IMR-90 (cell line): ENCODE measurements around the gene TSKS. TPM values are rescaled to one million over a fixed set of nuclear protein-coding genes. Genes with fewer than 3 reads are reported as not detected.
A peak's percentile ranks its signal among the peaks of the same experiment; 100 is the strongest.

Source experiments
- ATAC-seq: fragments of 200-7000 bp; cut with Tn5 transposase; 2 replicates; pipeline ENCODE4 v1.9.1; 2020; ENCODE audit warnings: low read depth, mild to moderate bottlenecking, moderate library complexity
- BruUV-seq: library from RNA; stranded (reverse); fragments of 400-500 nt; replicated peaks from 2 replicates; lab custom pipeline; 2021; lab: Mats Ljungman, UMichigan
- CTCF ChIA-PET: fragments of 300-600 bp; formaldehyde crosslinking; extraction: SDS; loops from one replicate; lab custom pipeline; 2021; ENCODE audit warnings: antibody characterized with exemption; lab: Yijun Ruan, JAX
- POLR2A ChIA-PET: fragments of 300-600 bp; sonication (Branson Sonifier 250); formaldehyde crosslinking; loops from one replicate; lab custom pipeline; 2022; ENCODE audit warnings: antibody characterized with exemption; ENCODE audit not compliant: unreplicated experiment; lab: Charles Lee
- DNase-seq: peaks from one replicate; pipeline ENCODE4 v3.0.0; 2013
- H2AFZ ChIP-seq: replicated peaks from 2 replicates; pipeline ENCODE3; 2013; ENCODE audit warnings: low read length, mild to moderate bottlenecking; ENCODE audit not compliant: poor library complexity
- H2AK5ac ChIP-seq: 2 replicates; pipeline ENCODE4 v1.6.1; 2013; ENCODE audit warnings: low read depth, low read length, inconsistent platforms
- H2AK9ac ChIP-seq: replicated peaks from 2 replicates; pipeline ENCODE3; 2013; ENCODE audit warnings: mild to moderate bottlenecking, low read depth, low read length, moderate library complexity; ENCODE audit not compliant: poor library complexity
- H2BK120ac ChIP-seq: 2 replicates; pipeline ENCODE4 v1.6.1; 2013; ENCODE audit warnings: low read depth, low read length, inconsistent platforms
- H2BK15ac ChIP-seq: 3 replicates; pipeline ENCODE4 v1.6.1; 2013; ENCODE audit warnings: low read depth, low read length, inconsistent platforms
- H2BK20ac ChIP-seq: 2 replicates; pipeline ENCODE4 v1.6.1; 2013; ENCODE audit warnings: low read depth, mild to moderate bottlenecking, inconsistent platforms, low read length, moderate library complexity
- H2BK5ac ChIP-seq: 2 replicates; pipeline ENCODE4 v1.6.1; 2013; ENCODE audit warnings: mild to moderate bottlenecking, low read depth, low read length, inconsistent platforms; ENCODE audit not compliant: poor library complexity, severe bottlenecking
- H3K14ac ChIP-seq: replicated peaks from 2 replicates; pipeline ENCODE4 v1.6.1; 2013; ENCODE audit warnings: low read depth, low read length, inconsistent platforms
- H3K18ac ChIP-seq: 2 replicates; pipeline ENCODE4 v1.6.1; 2013; ENCODE audit warnings: low read depth, low read length, control low read depth
- H3K23ac ChIP-seq: 2 replicates; pipeline ENCODE4 v1.6.1; 2013; ENCODE audit warnings: low read depth, low read length, inconsistent platforms
- H3K27ac ChIP-seq: 2 replicates; pipeline ENCODE4 v1.5.1; 2013; ENCODE audit warnings: mild to moderate bottlenecking, control low read depth, low read length; ENCODE audit not compliant: insufficient read depth
- H3K27me3 ChIP-seq: 2 replicates; pipeline ENCODE4 v1.6.1; 2013; ENCODE audit warnings: low read length; ENCODE audit not compliant: control insufficient read depth, insufficient read depth
- H3K36me3 ChIP-seq: 2 replicates; pipeline ENCODE4 v1.6.1; 2013; ENCODE audit warnings: low read length, mixed read lengths; ENCODE audit not compliant: control insufficient read depth, insufficient read depth
- H3K4ac ChIP-seq: 2 replicates; pipeline ENCODE4 v1.6.1; 2013; ENCODE audit warnings: low read depth, low read length, inconsistent platforms
- H3K4me1 ChIP-seq: 2 replicates; pipeline ENCODE4 v1.6.1; 2013; ENCODE audit warnings: low read length, mixed read lengths; ENCODE audit not compliant: control insufficient read depth, insufficient read depth
- H3K4me2 ChIP-seq: 2 replicates; pipeline ENCODE4 v1.6.1; 2013; ENCODE audit warnings: low read depth, mild to moderate bottlenecking, control low read depth, low read length, moderate library complexity
- H3K4me3 ChIP-seq: 2 replicates; pipeline ENCODE4 v1.5.1; 2013; ENCODE audit warnings: low read depth, mild to moderate bottlenecking, control low read depth, low read length, moderate library complexity; ENCODE audit not compliant: insufficient read depth
- H3K56ac ChIP-seq: 2 replicates; pipeline ENCODE4 v1.6.1; 2013; ENCODE audit warnings: low read length, inconsistent platforms; ENCODE audit not compliant: insufficient read depth; ENCODE audit errors: extremely low read depth
- H3K79me1 ChIP-seq, 2 experiments: 2 replicates each; pipeline ENCODE4 v1.6.1; 2013; ENCODE audit warnings: low read length in 2 of 2, inconsistent platforms in 1 of 2, low read depth in 1 of 2
- H3K9ac ChIP-seq: 2 replicates; pipeline ENCODE4 v1.6.1; 2013; ENCODE audit warnings: low read depth, low read length, control low read depth
- H3K9me1 ChIP-seq: 2 replicates; pipeline ENCODE4 v1.6.1; 2013; ENCODE audit warnings: low read length, inconsistent platforms; ENCODE audit not compliant: insufficient read depth
- H3K9me3 ChIP-seq: 2 replicates; pipeline ENCODE4 v1.6.1; 2013; ENCODE audit warnings: low read length; ENCODE audit not compliant: control insufficient read depth, insufficient read depth
- H4K20me1 ChIP-seq: 2 replicates; pipeline ENCODE4 v1.6.1; 2013; ENCODE audit warnings: low read length, inconsistent platforms; ENCODE audit not compliant: insufficient read depth
- H4K5ac ChIP-seq: 2 replicates; pipeline ENCODE4 v1.6.1; 2013; ENCODE audit warnings: mild to moderate bottlenecking, low read depth, low read length, control low read depth
- H4K8ac ChIP-seq, 2 experiments: 2 replicates each; pipeline ENCODE4 v1.6.1; 2013; ENCODE audit warnings: low read depth in 2 of 2, low read length in 2 of 2, control low read depth in 1 of 2, inconsistent platforms in 1 of 2
- H4K91ac ChIP-seq: 2 replicates; pipeline ENCODE4 v1.6.1; 2013; ENCODE audit warnings: low read depth, low read length, inconsistent platforms; ENCODE audit not compliant: insufficient read depth
- CHD1 ChIP-seq: IDR thresholded peaks from 2 replicates; pipeline ENCODE4 v1.6.1; 2012; ENCODE audit warnings: low read depth, low read length, improper control_type of control experiment
- CTCF ChIP-seq: conservative IDR thresholded peaks from 2 replicates; pipeline ENCODE4 v1.5.1; 2012; ENCODE audit warnings: mild to moderate bottlenecking, low read depth, low read length, improper control_type of control experiment
- FOS ChIP-seq: fragments of 150-350 bp; IDR thresholded peaks from 2 replicates; pipeline ENCODE4 v1.6.1; 2016; ENCODE audit warnings: low read depth, low read length
- MAZ ChIP-seq: IDR thresholded peaks from 2 replicates; pipeline ENCODE4 v1.6.1; 2012; ENCODE audit warnings: low read depth, mild to moderate bottlenecking, low read length, improper control_type of control experiment, moderate library complexity, borderline replicate concordance
- NFE2L2 ChIP-seq: fragments of 150-350 bp; IDR thresholded peaks from 2 replicates; pipeline ENCODE4 v1.6.1; 2016; ENCODE audit warnings: low read depth, mild to moderate bottlenecking, low read length
- POLR2A ChIP-seq: IDR thresholded peaks from 2 replicates; pipeline ENCODE4 v1.6.1; 2012; ENCODE audit warnings: mild to moderate bottlenecking, low read depth, low read length
- RAD21 ChIP-seq: IDR thresholded peaks from 2 replicates; pipeline ENCODE4 v1.6.1; 2012; ENCODE audit warnings: low read length, improper control_type of control experiment
- RCOR1 ChIP-seq: IDR thresholded peaks from 2 replicates; pipeline ENCODE4 v1.6.1; 2012; ENCODE audit warnings: mild to moderate bottlenecking, low read length, improper control_type of control experiment; ENCODE audit not compliant: insufficient replicate concordance
- RFX5 ChIP-seq: IDR thresholded peaks from 2 replicates; pipeline ENCODE4 v1.8.0; 2012; ENCODE audit warnings: low read depth, mild to moderate bottlenecking, low read length, moderate library complexity
- SMC3 ChIP-seq: fragments of 150-350 bp; IDR thresholded peaks from 2 replicates; pipeline ENCODE4 v1.6.1; 2016; ENCODE audit warnings: low read depth, mild to moderate bottlenecking, antibody characterized with exemption, low read length, moderate library complexity
- WGBS, 2 experiments: methylation state at CpG; one replicate each; pipeline versions ENCODE4 v1.1.5 to v1.1.7; 2013; ENCODE audit warnings: missing lambda C conversion rate in 2 of 2; ENCODE audit not compliant: insufficient read length in 1 of 2; ENCODE audit errors: extremely low coverage in 2 of 2; 5-methylcytosine and 5-hydroxymethylcytosine counted together
- dilution Hi-C: fragments of 300-500 bp; cut with HindIII; formaldehyde crosslinking; loops from one replicate; pipeline ENCODE4 v1.14.3; 2018; ENCODE audit warnings: low sequenced_read_pairs; ENCODE audit not compliant: unreplicated experiment
- in situ Hi-C: fragments of 300-500 bp; cut with MboI; formaldehyde crosslinking; loops from 3 replicates; pipeline ENCODE4 v1.14.3; 2019; ENCODE audit warnings: low sequenced_read_pairs, inconsistent platforms, mixed read lengths
- intact Hi-C: fragments of 100-400 bp; cut with micrococcal nuclease; formaldehyde crosslinking; loops from 2 replicates; pipeline ENCODE4 v1.10.0; 2022
- polyA plus RNA-seq, 3 experiments: library from polyadenylated mRNA; depleted of rRNA; stranded (reverse); fragments of >200 nt; gene quantifications; 2 replicates each; pipeline ENCODE4 v1.2.3, GENCODE V29; 2012; ENCODE audit warnings: low replicate concordance in 1 of 3
- total RNA-seq: library from RNA; depleted of rRNA; stranded (reverse); fragments of >200 nt; gene quantifications from 2 replicates; pipeline ENCODE4 v1.2.3, GENCODE V29; 2012
- TF ChIP-seq, protein P1 (sequence below): fragments of 150-350 bp; IDR thresholded peaks from 2 replicates; pipeline ENCODE4 v1.6.1; 2017; ENCODE audit warnings: mild to moderate bottlenecking, antibody characterized with exemption, low read length, low read depth
- TF ChIP-seq, protein P2 (sequence below): fragments of 150-350 bp; IDR thresholded peaks from 2 replicates; pipeline ENCODE4 v1.6.1; 2016; ENCODE audit warnings: low read depth, mild to moderate bottlenecking, low read length, moderate library complexity, borderline replicate concordance

Gene TSKS
- total and polyA plus RNA-seq, 2 of the 4 experiments (the other 2 are of a cell fraction) = not detected

DNA sequence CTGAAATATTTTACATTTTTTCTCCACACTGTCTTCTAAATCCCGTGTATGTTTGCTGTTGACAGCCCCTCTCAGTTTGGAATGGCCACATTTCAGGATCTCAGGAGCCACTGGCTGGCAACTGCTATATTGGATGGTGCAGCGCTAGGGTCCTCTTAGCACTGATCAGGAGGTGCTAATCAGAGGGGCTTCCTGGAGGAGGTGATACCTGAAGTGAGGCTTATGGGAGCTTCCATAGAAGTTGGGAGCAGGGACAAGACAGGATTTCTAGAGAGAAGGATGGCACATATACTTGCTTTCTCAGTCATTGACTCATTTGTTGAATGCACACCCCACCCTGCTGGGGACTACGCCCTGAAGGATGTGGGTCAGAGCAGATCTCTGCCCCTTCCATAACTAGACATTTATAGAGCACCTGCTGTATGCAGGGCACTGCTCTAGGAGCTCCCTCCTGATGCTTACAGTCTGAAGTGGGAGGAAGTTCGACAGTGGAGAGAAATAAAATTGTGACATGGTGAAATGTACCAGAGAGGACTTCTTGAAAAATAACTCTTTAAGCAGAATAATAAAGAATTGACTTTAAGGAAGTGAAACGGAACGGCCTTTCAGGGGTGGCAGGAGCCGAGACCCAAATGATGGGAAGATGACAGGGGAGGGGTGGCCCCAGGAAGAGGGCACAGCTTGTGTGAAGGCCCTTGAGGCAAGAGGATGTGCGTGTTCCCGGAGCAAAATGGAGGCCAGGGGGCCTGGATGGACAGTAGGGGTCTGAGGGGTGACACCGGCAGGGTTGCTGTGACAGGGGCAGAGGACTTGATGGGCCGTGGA is 16.8 kb upstream of the TSKS start:
- peaks cover 4% of the 10 kb centered on the region; the same call in 1 of the 2 replicates for H3K9me1 ChIP-seq
- H4K91ac ChIP-seq = no peak overlapping the region
- H3K4ac ChIP-seq = no peak overlapping the region
- peaks cover 37% of the 10 kb centered on the region for H3K36me3 ChIP-seq
- H3K9ac ChIP-seq = no peak overlapping the region
- ATAC-seq (no peak), DNase-seq (no peak)
- TF ChIP-seq RCOR1 (no peak), FOS (no peak), MAZ (no peak), CTCF (no peak), CHD1 (no peak), RFX5 (no peak), SMC3 (no peak), NFE2L2 (no peak), POLR2A (no peak), RAD21 (no peak)
- TF ChIP-seq, protein P1, sequence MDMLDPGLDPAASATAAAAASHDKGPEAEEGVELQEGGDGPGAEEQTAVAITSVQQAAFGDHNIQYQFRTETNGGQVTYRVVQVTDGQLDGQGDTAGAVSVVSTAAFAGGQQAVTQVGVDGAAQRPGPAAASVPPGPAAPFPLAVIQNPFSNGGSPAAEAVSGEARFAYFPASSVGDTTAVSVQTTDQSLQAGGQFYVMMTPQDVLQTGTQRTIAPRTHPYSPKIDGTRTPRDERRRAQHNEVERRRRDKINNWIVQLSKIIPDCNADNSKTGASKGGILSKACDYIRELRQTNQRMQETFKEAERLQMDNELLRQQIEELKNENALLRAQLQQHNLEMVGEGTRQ = no peak
- TF ChIP-seq, protein P2, sequence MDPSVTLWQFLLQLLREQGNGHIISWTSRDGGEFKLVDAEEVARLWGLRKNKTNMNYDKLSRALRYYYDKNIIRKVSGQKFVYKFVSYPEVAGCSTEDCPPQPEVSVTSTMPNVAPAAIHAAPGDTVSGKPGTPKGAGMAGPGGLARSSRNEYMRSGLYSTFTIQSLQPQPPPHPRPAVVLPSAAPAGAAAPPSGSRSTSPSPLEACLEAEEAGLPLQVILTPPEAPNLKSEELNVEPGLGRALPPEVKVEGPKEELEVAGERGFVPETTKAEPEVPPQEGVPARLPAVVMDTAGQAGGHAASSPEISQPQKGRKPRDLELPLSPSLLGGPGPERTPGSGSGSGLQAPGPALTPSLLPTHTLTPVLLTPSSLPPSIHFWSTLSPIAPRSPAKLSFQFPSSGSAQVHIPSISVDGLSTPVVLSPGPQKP = no peak
- H4K8ac ChIP-seq = no peak overlapping the region
- H2BK120ac ChIP-seq = no peak overlapping the region
- H2BK20ac ChIP-seq = no peak overlapping the region
- no peak overlapping the region; the same call in 1 of the 2 replicates for H2AK5ac ChIP-seq
- H4K5ac ChIP-seq = no peak overlapping the region
- BruUV-seq = no TSS peak
- H3K14ac ChIP-seq = no peak overlapping the region
- ChIA-PET POLR2A (no interaction called here), CTCF (interaction anchor here (0.6 kb wide), 1 partner anchor 46 kb away, joined by 6 read pairs; no protein-coding TSS in a partner anchor)
- no peak overlapping the region for H3K27ac ChIP-seq
- H3K4me1 ChIP-seq = no peaks in the 10 kb centered on the region
- H2AK9ac ChIP-seq = peak overlapping the region; percentile 55
- H2BK15ac ChIP-seq = no peak overlapping the region
- peaks cover 34 to 67% of the 10 kb centered on the region in 2 experiments for H3K79me1 ChIP-seq
- no peak overlapping the region for H3K56ac ChIP-seq
- no peaks in the 10 kb centered on the region for H3K27me3 ChIP-seq
- H3K4me2 ChIP-seq = no peak overlapping the region
- 96% methylated on average over 3 of the region's 11 CpGs; no CpG with 5 or more reads in 1 of the 2 experiments for WGBS, 2 experiments
- dilution Hi-C loops (no loop called here), intact Hi-C loops (no loop called here), in situ Hi-C loops (no loop called here)
- H2BK5ac ChIP-seq = no peak overlapping the region
- H3K4me3 ChIP-seq = no peak overlapping the region
- no peak overlapping the region for H3K18ac ChIP-seq
- H4K20me1 ChIP-seq = peaks cover 30% of the 10 kb centered on the region
- no peak overlapping the region for H2AFZ ChIP-seq
- no peaks in the 10 kb centered on the region for H3K9me3 ChIP-seq
- H3K23ac ChIP-seq = no peak overlapping the region
